Heart left ventricle (tissue), 13 donors: ENCODE data around the gene OSCP1.

Source experiments
- POLR2A ChIP-seq, 2 donors: fragments of 450-650 bp; IDR thresholded peaks; one replicate each; pipeline ENCODE4 v1.6.1; 2017; ENCODE audit warnings: antibody characterized with exemption in 2 of 2, mild to moderate bottlenecking in 2 of 2, moderate library complexity in 2 of 2
- TF ChIP-seq, protein P1 (sequence below), 12 donors: fragments of 200-600 bp; sonication (generic) in 4 of 12; IDR thresholded peaks; one replicate each; pipeline versions ENCODE4 v1.5.0 to v1.8.0; 2018 to 2022; ENCODE audit warnings: antibody characterized with exemption in 12 of 12, mild to moderate bottlenecking in 5 of 12
- donor health status: ischemic (EF 13 %, LVEDD 7.1; RV severe dilation, severe dysfunction).
- donor health status: DM: no; HTN: yes; CAD: no.
- donor health status: DM: no; HTN: no; CAD: no.
- donor health status: ischemic (EF 25% LVEDD 6.9; RV normal size, moderate dysfunction).
- donor health status: ischemic (EF 25% LVEDD 5.7; RV mildly dilated, moderate dysfunction).
- donor health status: ischemic (EF 35%, LVEDD 5.7; RV mildly dilated, moderate dysfunction).
- donor health status: nonischemic (EF 11% LVEDD 7.7; RV severe dilation, severe dysfunction).
- donor health status: DM: yes; HTN: yes; CAD: no.
- donor health status: PGD.
- donor health status: ischemic (EF 29% LVEDD 5.4; RV normal size, mild dysfunction).
- donor health status: nonischemic (EF 23%, LVEDD 6.1; RV moderate dilation, normal function).

- TF ChIP-seq, protein P1, sequence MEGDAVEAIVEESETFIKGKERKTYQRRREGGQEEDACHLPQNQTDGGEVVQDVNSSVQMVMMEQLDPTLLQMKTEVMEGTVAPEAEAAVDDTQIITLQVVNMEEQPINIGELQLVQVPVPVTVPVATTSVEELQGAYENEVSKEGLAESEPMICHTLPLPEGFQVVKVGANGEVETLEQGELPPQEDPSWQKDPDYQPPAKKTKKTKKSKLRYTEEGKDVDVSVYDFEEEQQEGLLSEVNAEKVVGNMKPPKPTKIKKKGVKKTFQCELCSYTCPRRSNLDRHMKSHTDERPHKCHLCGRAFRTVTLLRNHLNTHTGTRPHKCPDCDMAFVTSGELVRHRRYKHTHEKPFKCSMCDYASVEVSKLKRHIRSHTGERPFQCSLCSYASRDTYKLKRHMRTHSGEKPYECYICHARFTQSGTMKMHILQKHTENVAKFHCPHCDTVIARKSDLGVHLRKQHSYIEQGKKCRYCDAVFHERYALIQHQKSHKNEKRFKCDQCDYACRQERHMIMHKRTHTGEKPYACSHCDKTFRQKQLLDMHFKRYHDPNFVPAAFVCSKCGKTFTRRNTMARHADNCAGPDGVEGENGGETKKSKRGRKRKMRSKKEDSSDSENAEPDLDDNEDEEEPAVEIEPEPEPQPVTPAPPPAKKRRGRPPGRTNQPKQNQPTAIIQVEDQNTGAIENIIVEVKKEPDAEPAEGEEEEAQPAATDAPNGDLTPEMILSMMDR (IDR thresholded peaks at IDR 0.05): no peak
- no peak for TF ChIP-seq POLR2A (IDR thresholded peaks at IDR 0.05)
These were observed 35.8 kb upstream of the OSCP1 start for GRCh38 chr1:36486093-36486438.
